Thoracic aorta endothelial cell (primary cell): ENCODE results near the gene NABP2. TPM values are rescaled to one million over a fixed set of nuclear protein-coding genes. Genes with fewer than 3 reads are reported as not detected.

ENCODE experiments used
- total RNA-seq: library from RNA; depleted of rRNA; stranded (reverse); fragments of >200 nt; gene quantifications from 2 replicates; pipeline ENCODE4 v1.2.3, GENCODE V29; 2012

Gene NABP2
- total RNA-seq, result 30.7 and 34.0 TPM in 2 replicates

GRCh38 chr12:56224102-56224701, at the start of gene NABP2:
Gene NABP2, plus strand, starts transcription at chr12:56224342. Its CDS starts 515 bp downstream, at chr12:56224857.

GRCh38 chr12:56189099-56189917, 34.8 kb upstream of the NABP2 start, which contains the start of gene SMARCC2:
Gene SMARCC2, minus strand, starts transcription at chr12:56189483. Its CDS starts 22 bp downstream, at chr12:56189461.

GRCh38 chr12:56221757-56222530, 2.2 kb upstream of the NABP2 start, which contains the start of gene RNF41:
Gene RNF41, minus strand, starts transcription at chr12:56221922. Its CDS starts 7,875 bp downstream, at chr12:56214047.

GRCh38 chr12:56229916-56230431, 5.8 kb downstream of the NABP2 start, which contains the start of gene SLC39A5:
Gene SLC39A5, plus strand, starts transcription at chr12:56230051. Its CDS starts 1,224 bp downstream, at chr12:56231275.

GRCh38 chr12:56258068-56258819, 34.1 kb downstream of the NABP2 start, which contains the start of gene ANKRD52:
Gene ANKRD52, minus strand, starts transcription at chr12:56258384. Its CDS starts 115 bp downstream, at chr12:56258269.

GRCh38 chr12:56266693-56267442, 42.7 kb downstream of the NABP2 start, which contains the start of gene COQ10A:
Gene COQ10A, plus strand, starts transcription at chr12:56266942. Its CDS starts 177 bp downstream, at chr12:56267119.

Other genes with a start within 250 kb of the NABP2 start
- 19.5 and 24.8 TPM in 2 replicates for gene SUOX, start 227.1 kb upstream of the NABP2 start, total RNA-seq
- 1.3 and 1.9 TPM in 2 replicates for gene IKZF4, start 203.3 kb upstream of the NABP2 start, total RNA-seq
- 1,015 and 1,043 TPM in 2 replicates for gene RPS26, start 182.4 kb upstream of the NABP2 start, total RNA-seq
- gene ERBB3, start 144.2 kb upstream of the NABP2 start, total RNA-seq, result 0.43 TPM in 1 of 2 replicates, not detected in the other
- gene PA2G4, start 119.8 kb upstream of the NABP2 start, total RNA-seq, result 284 and 285 TPM in 2 replicates
- 2,466 and 4,153 TPM in 2 replicates for gene RPL41, start 107.7 kb upstream of the NABP2 start, total RNA-seq
- gene ZC3H10, start 106.1 kb upstream of the NABP2 start, total RNA-seq, result 6.2 and 6.5 TPM in 2 replicates
- gene ESYT1, start 96.1 kb upstream of the NABP2 start, total RNA-seq, result 259 and 330 TPM in 2 replicates
- gene MYL6B, start 71.8 kb upstream of the NABP2 start, total RNA-seq, result 51.1 and 67.2 TPM in 2 replicates
- 1,508 and 2,188 TPM in 2 replicates for gene MYL6, start 66.0 kb upstream of the NABP2 start, total RNA-seq
- gene SMARCC2, start 34.9 kb upstream of the NABP2 start, total RNA-seq, result 72.1 and 75.0 TPM in 2 replicates
- 95.6 and 123 TPM in 2 replicates for gene RNF41, start 2.4 kb upstream of the NABP2 start, total RNA-seq
- not detected in 2 replicates for gene SLC39A5, start 5.7 kb downstream of the NABP2 start, total RNA-seq
- 19.9 and 25.0 TPM in 2 replicates for gene ANKRD52, start 34.0 kb downstream of the NABP2 start, total RNA-seq
- 8.6 and 9.2 TPM in 2 replicates for gene COQ10A, start 42.6 kb downstream of the NABP2 start, total RNA-seq
- 238 and 262 TPM in 2 replicates for gene CS, start 76.0 kb downstream of the NABP2 start, total RNA-seq
- 86.9 and 93.8 TPM in 2 replicates for gene CNPY2, start 91.6 kb downstream of the NABP2 start, total RNA-seq
- gene PAN2, start 109.7 kb downstream of the NABP2 start, total RNA-seq, result 13.3 and 18.8 TPM in 2 replicates
- gene IL23A, start 114.5 kb downstream of the NABP2 start, total RNA-seq, result not detected in 2 replicates
- gene STAT2, start 135.8 kb downstream of the NABP2 start, total RNA-seq, result 67.8 and 71.0 TPM in 2 replicates
- not detected in 2 replicates for gene APOF, start 138.5 kb downstream of the NABP2 start, total RNA-seq
- gene TIMELESS, start 225.1 kb downstream of the NABP2 start, total RNA-seq, result 14.6 and 17.9 TPM in 2 replicates
- not detected in 2 replicates for gene MIP, start 230.3 kb downstream of the NABP2 start, total RNA-seq
- 2.6 and 2.7 TPM in 2 replicates for gene SPRYD4, start 244.2 kb downstream of the NABP2 start, total RNA-seq